Smooth muscle cell (in vitro differentiated cells): Measurements from ENCODE around the gene KCNC1. TPM values are rescaled to one million over a fixed set of nuclear protein-coding genes. Genes with fewer than 3 reads are reported as not detected.

Source experiments
- DNase-seq: peaks from one replicate; lab custom pipeline; 2025; ENCODE audit not compliant: unreplicated experiment; lab: John Stamatoyannopoulos, UW
- H2AFZ ChIP-seq: fragments of 200-600 bp; sonication (generic); 2 replicates; pipeline ENCODE4 v1.6.0; 2016; ENCODE audit warnings: antibody characterized with exemption, low read depth, mild to moderate bottlenecking
- H3F3A ChIP-seq: fragments of 200-600 bp; sonication (generic); 2 replicates; pipeline ENCODE4 v1.6.0; 2017; ENCODE audit warnings: antibody characterized with exemption, low read depth
- H3K27ac ChIP-seq: fragments of 200-600 bp; sonication (generic); 2 replicates; pipeline ENCODE4 v1.5.1; 2016; ENCODE audit warnings: low read depth, mild to moderate bottlenecking
- H3K27me3 ChIP-seq: fragments of 200-600 bp; sonication (generic); 2 replicates; pipeline ENCODE4 v1.6.1; 2016; ENCODE audit warnings: low read depth, mild to moderate bottlenecking
- H3K36me3 ChIP-seq: fragments of 200-600 bp; sonication (generic); 2 replicates; pipeline ENCODE4 v1.5.1; 2016; ENCODE audit warnings: low read depth
- H3K4me1 ChIP-seq: fragments of 200-600 bp; sonication (generic); 2 replicates; pipeline ENCODE4 v1.5.1; 2016; ENCODE audit warnings: low read depth
- H3K4me2 ChIP-seq: fragments of 200-600 bp; sonication (generic); 2 replicates; pipeline ENCODE4 v1.6.0; 2016; ENCODE audit warnings: mild to moderate bottlenecking
- H3K4me3 ChIP-seq: fragments of 200-600 bp; sonication (generic); 2 replicates; pipeline ENCODE4 v1.5.1; 2016; ENCODE audit warnings: mild to moderate bottlenecking
- H3K79me2 ChIP-seq: fragments of 200-600 bp; sonication (generic); 2 replicates; pipeline ENCODE4 v1.6.0; 2016; ENCODE audit warnings: low read depth, mild to moderate bottlenecking
- H3K9ac ChIP-seq: fragments of 200-600 bp; sonication (generic); 2 replicates; pipeline ENCODE4 v1.6.0; 2016; ENCODE audit warnings: low read depth
- H3K9me3 ChIP-seq: fragments of 200-600 bp; sonication (generic); replicated peaks from 2 replicates; pipeline ENCODE4 v1.5.1; 2016; ENCODE audit warnings: low read depth
- H4K20me1 ChIP-seq: fragments of 200-600 bp; sonication (generic); 2 replicates; pipeline ENCODE4 v1.6.0; 2016; ENCODE audit warnings: low read depth
- WGBS: methylation state at CpG from one replicate; pipeline ENCODE4 v1.1.7; 2016; ENCODE audit warnings: low lambda C conversion rate; 5-methylcytosine and 5-hydroxymethylcytosine counted together
- polyA plus RNA-seq: library from polyadenylated mRNA; unstranded; fragments of >200 nt; fragmentation: Nextera tagmentation; extraction: Ambion mirVana; gene quantifications from 2 replicates; pipeline ENCODE4 v1.2.1, GENCODE V29; 2016
- total RNA-seq: library from RNA; depleted of rRNA; stranded (reverse); fragments of >200 nt; gene quantifications from 2 replicates; pipeline ENCODE4 v1.2.3, GENCODE V29; 2014
- TF ChIP-seq, protein P1 (sequence below): fragments of 200-600 bp; sonication (generic); IDR thresholded peaks from 2 replicates; pipeline ENCODE4 v1.5.1; 2017; ENCODE audit warnings: borderline replicate concordance, mild to moderate bottlenecking, antibody characterized with exemption; ENCODE audit not compliant: insufficient read depth, poor library complexity, severe bottlenecking

The KCNC1 gene
- total and polyA plus RNA-seq, 2 experiments from 2014 or later = not detected

DNA sequence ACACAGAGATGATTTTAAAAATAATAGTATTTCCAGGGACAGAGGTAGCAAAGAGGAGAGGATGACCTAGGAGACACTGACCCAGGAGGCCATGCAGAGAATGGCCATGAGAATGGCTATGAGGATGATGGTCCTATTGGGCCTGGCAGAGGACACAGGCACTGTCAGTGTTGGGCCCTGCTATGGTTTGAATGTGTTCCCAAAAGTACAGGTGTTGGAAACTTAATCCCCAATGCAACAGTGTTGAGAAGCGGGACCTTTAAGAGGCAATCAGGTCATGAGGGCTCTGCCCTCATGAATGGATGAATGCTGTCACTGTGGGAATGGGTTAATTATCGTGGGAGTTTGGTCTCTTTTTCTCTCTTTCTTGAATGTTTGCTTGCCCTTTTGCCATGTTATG is 61.6 kb downstream of the KCNC1 start:
- 92% methylated on average over 2 of the region's 2 CpGs for WGBS
- DNase-seq = no peak
- no peak overlapping the region for H3K27ac ChIP-seq
- no peak overlapping the region for H3K9ac ChIP-seq
- no peaks in the 10 kb centered on the region for H3K9me3 ChIP-seq
- no peak overlapping the region for H3K4me3 ChIP-seq
- no peaks in the 10 kb centered on the region for H3K36me3 ChIP-seq
- no peaks in the 10 kb centered on the region for H3K4me1 ChIP-seq
- no peaks in the 10 kb centered on the region for H3F3A ChIP-seq
- no peak overlapping the region for H2AFZ ChIP-seq
- H3K79me2 ChIP-seq = no peaks in the 10 kb centered on the region
- H4K20me1 ChIP-seq = no peaks in the 10 kb centered on the region
- no peaks in the 10 kb centered on the region for H3K27me3 ChIP-seq
- TF ChIP-seq, protein P1, sequence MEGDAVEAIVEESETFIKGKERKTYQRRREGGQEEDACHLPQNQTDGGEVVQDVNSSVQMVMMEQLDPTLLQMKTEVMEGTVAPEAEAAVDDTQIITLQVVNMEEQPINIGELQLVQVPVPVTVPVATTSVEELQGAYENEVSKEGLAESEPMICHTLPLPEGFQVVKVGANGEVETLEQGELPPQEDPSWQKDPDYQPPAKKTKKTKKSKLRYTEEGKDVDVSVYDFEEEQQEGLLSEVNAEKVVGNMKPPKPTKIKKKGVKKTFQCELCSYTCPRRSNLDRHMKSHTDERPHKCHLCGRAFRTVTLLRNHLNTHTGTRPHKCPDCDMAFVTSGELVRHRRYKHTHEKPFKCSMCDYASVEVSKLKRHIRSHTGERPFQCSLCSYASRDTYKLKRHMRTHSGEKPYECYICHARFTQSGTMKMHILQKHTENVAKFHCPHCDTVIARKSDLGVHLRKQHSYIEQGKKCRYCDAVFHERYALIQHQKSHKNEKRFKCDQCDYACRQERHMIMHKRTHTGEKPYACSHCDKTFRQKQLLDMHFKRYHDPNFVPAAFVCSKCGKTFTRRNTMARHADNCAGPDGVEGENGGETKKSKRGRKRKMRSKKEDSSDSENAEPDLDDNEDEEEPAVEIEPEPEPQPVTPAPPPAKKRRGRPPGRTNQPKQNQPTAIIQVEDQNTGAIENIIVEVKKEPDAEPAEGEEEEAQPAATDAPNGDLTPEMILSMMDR = no peak
- no peak overlapping the region for H3K4me2 ChIP-seq

GRCh38 chr11:17798253-17798652 is 63.7 kb downstream of the KCNC1 start:
- H3K79me2 ChIP-seq = no peaks in the 10 kb centered on the region
- H3K27ac ChIP-seq = no peak overlapping the region
- no peaks in the 10 kb centered on the region for H3K36me3 ChIP-seq
- WGBS = 83% methylated on average over 6 of the region's 6 CpGs
- H4K20me1 ChIP-seq = no peaks in the 10 kb centered on the region
- H2AFZ ChIP-seq = no peak overlapping the region
- no peak overlapping the region for H3K9ac ChIP-seq
- H3K4me1 ChIP-seq = no peaks in the 10 kb centered on the region
- no peaks in the 10 kb centered on the region for H3K9me3 ChIP-seq
- H3K4me3 ChIP-seq = no peak overlapping the region
- DNase-seq = no peak
- H3K4me2 ChIP-seq = no peak overlapping the region
- no peaks in the 10 kb centered on the region for H3K27me3 ChIP-seq
- no peaks in the 10 kb centered on the region for H3F3A ChIP-seq
- TF ChIP-seq, protein P1 = no peak

GRCh38 chr11:17798716-17799115 is 64.1 kb downstream of the KCNC1 start:
- TF ChIP-seq, protein P1 = no peak
- Histone ChIP-seq H3K9ac (no peak overlapping the region), H3K27me3 (no peaks in the 10 kb centered on the region), H3K79me2 (no peaks in the 10 kb centered on the region), H3K27ac (no peak overlapping the region), H3F3A (no peaks in the 10 kb centered on the region), H3K4me1 (no peaks in the 10 kb centered on the region), H3K4me3 (no peak overlapping the region), H2AFZ (no peak overlapping the region), H3K36me3 (no peaks in the 10 kb centered on the region), H4K20me1 (no peaks in the 10 kb centered on the region), H3K9me3 (no peaks in the 10 kb centered on the region), H3K4me2 (no peak overlapping the region)
- no peak for DNase-seq
- WGBS = 90% methylated on average over 3 of the region's 3 CpGs

DNA sequence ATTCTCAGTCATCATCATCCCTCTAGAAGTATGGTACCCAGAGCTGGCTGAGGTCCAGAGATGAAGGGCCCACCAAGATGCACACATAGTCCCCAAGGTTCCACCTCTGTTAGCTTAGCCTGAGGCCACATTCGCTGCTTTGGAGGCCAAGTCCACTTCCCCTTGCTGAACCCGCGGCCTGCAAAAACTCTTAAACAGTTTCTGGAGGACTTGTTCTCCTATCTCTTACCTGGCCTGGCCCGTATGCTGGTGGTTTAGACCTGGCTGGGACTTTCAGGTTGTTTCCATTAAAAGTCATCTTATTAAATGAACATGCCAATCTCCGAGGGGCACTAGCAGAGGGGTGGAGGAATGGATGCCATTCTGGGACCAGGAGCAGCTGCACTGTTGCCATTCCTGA is 64.6 kb downstream of the KCNC1 start:
- H3K27me3 ChIP-seq = no peaks in the 10 kb centered on the region
- 94% methylated on average over 5 of the region's 5 CpGs for WGBS
- H3F3A ChIP-seq = no peaks in the 10 kb centered on the region
- H3K9ac ChIP-seq = no peak overlapping the region
- H3K9me3 ChIP-seq = no peaks in the 10 kb centered on the region
- no peaks in the 10 kb centered on the region for H4K20me1 ChIP-seq
- no peak overlapping the region for H2AFZ ChIP-seq
- no peak for DNase-seq
- H3K4me3 ChIP-seq = no peak overlapping the region
- peaks cover 3% of the 10 kb centered on the region for H3K4me1 ChIP-seq
- no peaks in the 10 kb centered on the region for H3K36me3 ChIP-seq
- TF ChIP-seq, protein P1 = no peak
- H3K4me2 ChIP-seq = no peak overlapping the region
- no peak overlapping the region for H3K27ac ChIP-seq
- H3K79me2 ChIP-seq = no peaks in the 10 kb centered on the region
